Panc1 (cell line): ENCODE measurements around the gene NPL. TPM values are rescaled to one million over a fixed set of nuclear protein-coding genes. Genes with fewer than 3 reads are reported as not detected.
A peak's percentile ranks its signal among the peaks of the same experiment; 100 is the strongest.

Experiments used
- ATAC-seq: fragments of 200-7000 bp; cut with Tn5 transposase; 2 replicates; pipeline ENCODE4 v1.9.1; 2020; ENCODE audit warnings: mild to moderate bottlenecking, moderate library complexity
- BruUV-seq: library from RNA; stranded (reverse); fragments of 400-500 nt; replicated peaks from 2 replicates; lab custom pipeline; 2021; lab: Mats Ljungman, UMichigan
- CTCF ChIA-PET: fragments of 300-600 bp; sonication (Branson Sonifier 250); formaldehyde crosslinking; loops from one replicate; lab custom pipeline; 2022; ENCODE audit warnings: antibody characterized with exemption; lab: Charles Lee
- POLR2A ChIA-PET: fragments of 300-600 bp; sonication (Branson Sonifier 250); formaldehyde crosslinking; loops from one replicate; lab custom pipeline; 2022; ENCODE audit warnings: antibody characterized with exemption; lab: Charles Lee
- DNase-seq: peaks from one replicate; pipeline ENCODE4 v3.0.0-alpha.2; 2010; ENCODE audit warnings: low read depth, low spot score
- H3K27ac ChIP-seq: 2 replicates; pipeline ENCODE4 v1.5.1; 2011; ENCODE audit warnings: mild to moderate bottlenecking, low read length, inconsistent platforms
- H3K27me3 ChIP-seq: fragments of 200-500 bp; sonication (Bioruptor generic); 2 replicates; pipeline ENCODE4 v1.6.0; 2014; ENCODE audit warnings: low read length, inconsistent platforms; ENCODE audit not compliant: control insufficient read depth, insufficient read depth
- H3K36me3 ChIP-seq: fragments of 200-500 bp; sonication (Bioruptor generic); 2 replicates; pipeline ENCODE4 v1.5.1; 2014; ENCODE audit warnings: inconsistent platforms, mild to moderate bottlenecking, low read length, moderate library complexity; ENCODE audit not compliant: control insufficient read depth, insufficient read depth
- H3K4me1 ChIP-seq: 2 replicates; pipeline ENCODE4 v1.5.1; 2011; ENCODE audit warnings: inconsistent platforms, mild to moderate bottlenecking, low read length, moderate library complexity; ENCODE audit not compliant: control insufficient read depth, insufficient read depth
- H3K4me3 ChIP-seq, 2 experiments: 2 replicates each; pipeline ENCODE4 v1.5.1; 2011 to 2012; ENCODE audit warnings: low read depth in 2 of 2, low read length in 2 of 2, mild to moderate bottlenecking in 2 of 2, inconsistent platforms in 1 of 2, moderate library complexity in 1 of 2
- H3K9me3 ChIP-seq: fragments of 200-500 bp; sonication (Bioruptor generic); 2 replicates; pipeline ENCODE4 v1.5.1; 2014; ENCODE audit warnings: low read depth, mild to moderate bottlenecking, inconsistent platforms, low read length, moderate library complexity; ENCODE audit not compliant: control insufficient read depth, insufficient read depth
- CTCF ChIP-seq: fragments of 450-650 bp; IDR thresholded peaks from 2 replicates; pipeline ENCODE4 v1.5.1; 2017; ENCODE audit warnings: mild to moderate bottlenecking
- POLR2AphosphoS5 ChIP-seq: IDR thresholded peaks from 2 replicates; pipeline ENCODE4 v1.6.1; 2012; ENCODE audit warnings: mild to moderate bottlenecking, low read depth, low read length, moderate library complexity
- REST ChIP-seq, 2 experiments: IDR thresholded peaks; 2 replicates each; pipeline ENCODE4 v1.6.1; 2011 to 2012; ENCODE audit warnings: low read depth in 2 of 2, control low read depth in 1 of 2, low read length in 1 of 2, mild to moderate bottlenecking in 1 of 2, moderate library complexity in 1 of 2; ENCODE audit not compliant: insufficient read depth in 1 of 2
- SIN3A ChIP-seq: IDR thresholded peaks from 2 replicates; pipeline ENCODE4 v1.6.1; 2012; ENCODE audit warnings: low read depth, mild to moderate bottlenecking, low read length, moderate library complexity, borderline replicate concordance; ENCODE audit not compliant: insufficient read depth
- TCF7L2 ChIP-seq: IDR thresholded peaks from 2 replicates; pipeline ENCODE4 v1.6.1; 2011; ENCODE audit warnings: mild to moderate bottlenecking, low read depth, low read length, inconsistent platforms
- in situ Hi-C: cut with HindIII; loops from 2 replicates; pipeline ENCODE4 v1.10.0; 2016; ENCODE audit warnings: low sequenced_read_pairs, low pct_unique_long_range_greater_than_20kb
- intact Hi-C: fragments of 100-400 bp; cut with micrococcal nuclease; formaldehyde crosslinking; loops from one replicate; pipeline ENCODE4 v1.10.0; 2022; ENCODE audit not compliant: unreplicated experiment
- total RNA-seq: library from RNA; stranded (reverse); gene quantifications from one replicate; pipeline ENCODE4 v1.2.1, GENCODE V29; 2021; ENCODE audit not compliant: unreplicated experiment

The NPL gene
- total RNA-seq, 1 experiment from 2014 or later: 0.90 TPM

GRCh38 chr1:182841368-182841988 is 51.9 kb downstream of the NPL start:
- Histone ChIP-seq H3K27ac (peak overlapping the region; percentile 91), H3K27me3 (no peaks in the 10 kb centered on the region)
- intact Hi-C loops: no loop called here

GRCh38 chr1:182842265-182842664 is 52.7 kb downstream of the NPL start:
- TF ChIP-seq REST (IDR thresholded peaks at IDR 0.05; ENCODE audit: insufficient read depth in 1 of 2, low read depth in 2 of 2, low read length in 1 of 2) (no peak), TCF7L2 (no peak), POLR2AphosphoS5 (no peak), SIN3A (no peak), CTCF (no peak)
- H3K9me3 ChIP-seq: no peaks in the 10 kb centered on the region
- BruUV-seq: no TSS peak
- intact Hi-C loops (no loop called here), in situ Hi-C loops (no loop called here)
- ChIA-PET CTCF (no interaction called here), POLR2A (no interaction called here)
- H3K4me3 ChIP-seq: peak overlapping the region in 1 of 2 experiments; percentile 93; a peak in 3 of 4 replicates
- H3K27ac ChIP-seq: peak overlapping the region; percentile 14; the same call in 1 of the 2 replicates
- DNase-seq (no peak), ATAC-seq (no peak)
- H3K27me3 ChIP-seq: no peaks in the 10 kb centered on the region
- H3K4me1 ChIP-seq: peaks cover 16% of the 10 kb centered on the region
- H3K36me3 ChIP-seq: peaks cover 33% of the 10 kb centered on the region

More at GRCh38 chr1:182841368-182841988, 51.9 kb downstream of the NPL start:
- Histone ChIP-seq H3K36me3 (peaks cover 25% of the 10 kb centered on the region), H3K9me3 (no peaks in the 10 kb centered on the region), H3K4me3 (peak overlapping the region; percentile 90 to 93), H3K4me1 (peaks cover 16% of the 10 kb centered on the region)
- DNase-seq (no peak), ATAC-seq (no peak)
- ChIA-PET POLR2A (interaction anchor here (0.7 kb wide), 1 partner anchor 11 kb away, joined by 3 read pairs; no protein-coding TSS in a partner anchor), CTCF (no interaction called here)
- TSS peak; percentile 48 for BruUV-seq
- TF ChIP-seq SIN3A (no peak), CTCF (no peak), TCF7L2 (no peak), POLR2AphosphoS5 (no peak), REST (IDR thresholded peaks at IDR 0.05; ENCODE audit: insufficient read depth in 1 of 2, low read depth in 2 of 2, low read length in 1 of 2) (no peak)
- in situ Hi-C loops: no loop called here
